ENCODE measurements around the gene MMP23B. TPM values are rescaled to one million over a fixed set of nuclear protein-coding genes. Genes with fewer than 3 reads are reported as not detected.
"Not testable (repeated sequence)": the region's sequence is repeated elsewhere in the genome, so short reads cannot be mapped to it uniquely, and the experiment has no call there.

MMP23B gene
- total and polyA plus RNA-seq, 9 donors = 0.88 to 128 (median 67.3) TPM

DNA sequence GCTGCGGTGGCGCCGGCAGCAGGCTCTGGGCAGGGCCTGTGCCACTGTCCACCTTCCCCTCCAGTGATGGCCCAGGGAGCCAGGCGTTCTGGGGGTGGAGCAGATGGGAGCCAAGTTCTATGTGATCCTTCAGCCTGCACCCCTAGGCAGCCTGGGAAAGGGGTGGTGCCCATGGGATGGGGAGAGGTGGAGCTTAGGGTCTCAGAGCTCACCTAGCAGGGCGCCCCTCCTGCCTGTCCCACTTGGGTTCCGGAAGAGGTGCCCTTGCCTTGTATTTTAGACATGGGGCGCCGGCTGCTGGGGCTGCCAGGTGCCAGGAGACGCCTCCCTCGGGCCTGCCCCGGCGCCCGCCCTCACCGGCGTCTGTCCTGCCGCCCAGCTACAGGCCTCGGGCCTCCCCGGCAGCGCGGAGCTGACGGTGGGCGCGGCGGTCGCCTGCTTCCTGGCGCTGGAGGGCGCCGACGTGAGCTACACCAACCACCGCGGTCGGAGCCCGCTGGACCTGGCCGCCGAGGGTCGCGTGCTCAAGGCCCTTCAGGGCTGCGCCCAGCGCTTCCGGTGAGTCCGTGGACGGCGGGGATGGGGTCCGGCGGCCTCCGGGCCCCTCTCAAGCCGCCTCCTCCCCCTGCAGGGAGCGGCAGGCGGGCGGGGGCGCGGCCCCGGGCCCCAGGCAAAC lies 3.1 kb upstream of the MMP23B start:
- H3K27ac ChIP-seq = no peak overlapping the region
- peaks cover 8% of the 10 kb centered on the region for H3K4me1 ChIP-seq (ENCODE audit: insufficient read depth)
- intact Hi-C loops (cut with DNase I) = no loop called here
- TF ChIP-seq POLR2A (IDR thresholded peaks at IDR 0.05) (no peak), EP300 (IDR thresholded peaks at IDR 0.05) (no peak)
- TF ChIP-seq, protein P1, sequence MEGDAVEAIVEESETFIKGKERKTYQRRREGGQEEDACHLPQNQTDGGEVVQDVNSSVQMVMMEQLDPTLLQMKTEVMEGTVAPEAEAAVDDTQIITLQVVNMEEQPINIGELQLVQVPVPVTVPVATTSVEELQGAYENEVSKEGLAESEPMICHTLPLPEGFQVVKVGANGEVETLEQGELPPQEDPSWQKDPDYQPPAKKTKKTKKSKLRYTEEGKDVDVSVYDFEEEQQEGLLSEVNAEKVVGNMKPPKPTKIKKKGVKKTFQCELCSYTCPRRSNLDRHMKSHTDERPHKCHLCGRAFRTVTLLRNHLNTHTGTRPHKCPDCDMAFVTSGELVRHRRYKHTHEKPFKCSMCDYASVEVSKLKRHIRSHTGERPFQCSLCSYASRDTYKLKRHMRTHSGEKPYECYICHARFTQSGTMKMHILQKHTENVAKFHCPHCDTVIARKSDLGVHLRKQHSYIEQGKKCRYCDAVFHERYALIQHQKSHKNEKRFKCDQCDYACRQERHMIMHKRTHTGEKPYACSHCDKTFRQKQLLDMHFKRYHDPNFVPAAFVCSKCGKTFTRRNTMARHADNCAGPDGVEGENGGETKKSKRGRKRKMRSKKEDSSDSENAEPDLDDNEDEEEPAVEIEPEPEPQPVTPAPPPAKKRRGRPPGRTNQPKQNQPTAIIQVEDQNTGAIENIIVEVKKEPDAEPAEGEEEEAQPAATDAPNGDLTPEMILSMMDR (IDR thresholded peaks at IDR 0.05) = no peak
- peak in 3 of 5 donors; percentile 45 to 52 (median 47) for DNase-seq
- H3K27me3 ChIP-seq = no peaks in the 10 kb centered on the region
- 80 to 87% (median 82%) methylated on average over 53 of the region's 53 CpGs for WGBS, 3 donors
- H3K4me3 ChIP-seq = no peak overlapping the region
- H3K9me3 ChIP-seq = no peaks in the 10 kb centered on the region
- H3K36me3 ChIP-seq = no peaks in the 10 kb centered on the region

GRCh38 chr1:1629430-1630190 lies 2.4 kb upstream of the MMP23B start:
- Histone ChIP-seq H3K9me3 (no peaks in the 10 kb centered on the region), H3K27me3 (no peaks in the 10 kb centered on the region), H3K4me3 (no peak overlapping the region), H3K36me3 (no peaks in the 10 kb centered on the region), H3K4me1 (ENCODE audit: insufficient read depth) (peaks cover 8% of the 10 kb centered on the region), H3K27ac (no peak overlapping the region)
- no peak for TF ChIP-seq EP300 (IDR thresholded peaks at IDR 0.05)
- TF ChIP-seq POLR2A (IDR thresholded peaks at IDR 0.05) = no peak
- TF ChIP-seq, protein P1 (IDR thresholded peaks at IDR 0.05) = no peak
- 79 to 80% (median 80%) methylated on average over 43 to 48 of the region's 48 CpGs for WGBS, 3 donors
- intact Hi-C loops (cut with DNase I) = no loop called here
- peak in 2 of 5 donors; percentile 52 to 55 for DNase-seq

DNA sequence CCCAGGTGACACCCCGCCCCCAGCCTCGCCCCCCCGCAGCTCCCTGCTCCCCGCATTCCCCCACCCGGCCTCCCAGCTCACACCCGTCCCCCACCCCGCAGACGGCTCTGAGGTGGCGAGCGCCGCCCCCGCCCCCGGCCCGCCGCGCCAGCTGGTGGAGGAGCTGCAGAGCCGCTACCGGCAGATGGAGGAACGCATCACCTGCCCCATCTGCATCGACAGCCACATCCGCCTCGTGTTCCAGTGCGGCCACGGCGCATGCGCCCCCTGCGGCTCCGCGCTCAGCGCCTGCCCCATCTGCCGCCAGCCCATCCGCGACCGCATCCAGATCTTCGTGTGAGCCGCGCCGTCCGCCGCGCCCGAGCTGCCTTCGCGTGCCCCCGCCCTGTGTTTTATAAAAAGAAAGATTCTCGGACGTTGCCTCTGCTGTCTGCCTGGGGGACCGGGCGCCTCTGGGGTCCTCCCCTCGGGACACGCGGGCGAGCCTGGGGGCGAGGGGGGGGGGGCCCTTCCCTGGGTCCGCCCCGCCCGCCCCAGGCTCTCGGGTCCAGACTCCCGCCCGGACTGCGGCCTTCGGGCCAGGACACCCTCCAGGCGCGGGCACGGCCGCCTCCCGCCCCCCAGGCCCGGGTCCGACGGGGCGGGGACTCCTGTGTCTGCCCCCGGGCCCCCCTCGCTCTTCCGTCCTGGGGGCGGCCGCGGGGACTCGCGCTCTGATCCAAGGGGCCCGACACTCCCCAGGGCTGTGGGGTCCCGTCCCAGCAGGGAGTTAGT lies 1.6 kb upstream of the MMP23B start:
- TF ChIP-seq POLR2A (IDR thresholded peaks at IDR 0.05) = peak; percentile 51
- TF ChIP-seq, protein P1 (IDR thresholded peaks at IDR 0.05) = no peak
- Histone ChIP-seq H3K27me3 (no peaks in the 10 kb centered on the region), H3K4me1 (ENCODE audit: insufficient read depth) (peaks cover 8% of the 10 kb centered on the region), H3K4me3 (peak overlapping the region; percentile 0), H3K9me3 (no peaks in the 10 kb centered on the region), H3K36me3 (no peaks in the 10 kb centered on the region), H3K27ac (peak overlapping the region; percentile 85 to 93)
- 3 to 17% (median 9%) methylated on average over 44 to 81 of the region's 81 CpGs for WGBS, 3 donors
- intact Hi-C loops (cut with DNase I) = no loop called here
- peak; percentile 77 to 90 (median 84) for DNase-seq

- Histone ChIP-seq H3K9me3 (no peaks in the 10 kb centered on the region), H3K4me1 (ENCODE audit: insufficient read depth) (peaks cover 8% of the 10 kb centered on the region), H3K27ac (peak overlapping the region; percentile 85 to 93), H3K4me3 (peak overlapping the region; percentile 0), H3K36me3 (no peaks in the 10 kb centered on the region), H3K27me3 (no peaks in the 10 kb centered on the region)
- peak; percentile 78 to 91 (median 87) for DNase-seq
- WGBS, 3 donors = 3 to 4% (median 3%) methylated on average over 57 to 79 of the region's 79 CpGs
- intact Hi-C loops (cut with DNase I) = no loop called here
- TF ChIP-seq, protein P1 (IDR thresholded peaks at IDR 0.05) = no peak
- no peak for TF ChIP-seq EP300 (IDR thresholded peaks at IDR 0.05)
- no peak for TF ChIP-seq POLR2A (IDR thresholded peaks at IDR 0.05)
These were observed 800 bp upstream of the MMP23B start for GRCh38 chr1:1630965-1631781.

- H3K4me3 ChIP-seq; H3K9me3 ChIP-seq; H3K27ac ChIP-seq; DNase-seq; H3K36me3 ChIP-seq; H3K4me1 ChIP-seq (ENCODE audit: insufficient read depth); intact Hi-C loops (cut with DNase I); H3K27me3 ChIP-seq: not testable (repeated sequence)
- no CpG with 5 or more reads among the region's 35 CpGs for WGBS, 3 donors
These were observed 1.4 kb downstream of the MMP23B start for GRCh38 chr1:1633409-1633808.

DNA sequence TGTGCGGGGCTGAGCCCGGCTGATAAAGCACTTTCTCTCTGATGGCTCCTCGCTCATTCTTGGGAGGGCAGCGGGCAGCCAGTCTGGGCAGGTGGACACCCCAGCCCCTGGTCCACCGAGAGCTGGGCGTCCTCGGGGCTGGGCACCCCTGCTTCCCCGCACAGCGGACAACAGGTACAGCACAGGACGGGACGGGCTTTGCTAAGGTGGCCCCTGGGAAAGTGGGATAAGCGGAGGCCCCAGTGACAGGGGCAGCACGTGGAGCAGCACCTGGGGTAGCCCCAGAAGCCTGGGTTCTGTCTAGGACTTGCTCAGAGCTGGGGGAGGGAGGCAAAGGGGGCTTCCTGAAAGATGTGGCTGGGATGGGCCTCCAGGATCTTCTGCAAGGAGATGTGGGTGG lies 2.6 kb downstream of the MMP23B start:
- H3K4me1 ChIP-seq (ENCODE audit: insufficient read depth); H3K4me3 ChIP-seq; H3K9me3 ChIP-seq; H3K27ac ChIP-seq; H3K36me3 ChIP-seq; intact Hi-C loops (cut with DNase I); H3K27me3 ChIP-seq: not testable (repeated sequence)
- WGBS, 3 donors = 87 to 95% methylated on average over 8 to 9 of the region's 13 CpGs; no CpG with 5 or more reads in 1 of the 3 donors
- DNase-seq = peak in 3 of 5 donors; percentile 38 to 42 (median 40)

All from ovary (tissue), 9 donors.